Mucosa of stomach (tissue), 1 donor: ENCODE results near the gene DENND1A.

Experiments
- H3K27me3 ChIP-seq: one replicate; pipeline ENCODE4 v1.7.0; 2013; ENCODE audit warnings: mild to moderate bottlenecking, low read length; ENCODE audit not compliant: control insufficient read depth, insufficient read depth
- H3K36me3 ChIP-seq: one replicate; pipeline ENCODE4 v1.7.0; 2013; ENCODE audit warnings: low read length; ENCODE audit not compliant: control insufficient read depth, insufficient read depth
- H3K4me1 ChIP-seq: one replicate; pipeline ENCODE4 v1.7.0; 2013; ENCODE audit warnings: mild to moderate bottlenecking, low read length; ENCODE audit not compliant: control insufficient read depth, insufficient read depth
- H3K4me3 ChIP-seq: one replicate; pipeline ENCODE4 v1.7.0; 2013; ENCODE audit warnings: low read length
- H3K9ac ChIP-seq: one replicate; pipeline ENCODE4 v1.7.0; 2013; ENCODE audit warnings: mild to moderate bottlenecking, low read length, moderate library complexity
- H3K9me3 ChIP-seq: one replicate; pipeline ENCODE4 v1.7.0; 2013; ENCODE audit warnings: mild to moderate bottlenecking, low read length, moderate library complexity; ENCODE audit not compliant: control insufficient read depth
- donor health status: Pancreatic carcinoma.

The DENND1A gene

GRCh38 chr9:123360161-123361085, 569.5 kb downstream of the DENND1A start:
- Histone ChIP-seq H3K4me3 (no peak overlapping the region), H3K27me3 (peaks cover 8% of the 10 kb centered on the region), H3K9me3 (no peaks in the 10 kb centered on the region), H3K9ac (no peak overlapping the region), H3K4me1 (peaks cover 11% of the 10 kb centered on the region), H3K36me3 (no peaks in the 10 kb centered on the region)

- H3K4me3 ChIP-seq, result no peak overlapping the region
- H3K9me3 ChIP-seq, result no peaks in the 10 kb centered on the region
- peaks cover 11% of the 10 kb centered on the region for H3K4me1 ChIP-seq
- no peaks in the 10 kb centered on the region for H3K36me3 ChIP-seq
- no peak overlapping the region for H3K9ac ChIP-seq
- peaks cover 16% of the 10 kb centered on the region for H3K27me3 ChIP-seq
Observed at GRCh38 chr9:123359546-123359945, 570.4 kb downstream of the DENND1A start.

- H3K36me3 ChIP-seq, result no peaks in the 10 kb centered on the region
- H3K9ac ChIP-seq, result no peak overlapping the region
- no peak overlapping the region for H3K4me3 ChIP-seq
- H3K27me3 ChIP-seq, result peaks cover 18% of the 10 kb centered on the region
- H3K4me1 ChIP-seq, result peaks cover 13% of the 10 kb centered on the region
- H3K9me3 ChIP-seq, result no peaks in the 10 kb centered on the region
Observed at GRCh38 chr9:123359106-123359505, 570.8 kb downstream of the DENND1A start.

- Histone ChIP-seq H3K27me3 (peaks cover 25% of the 10 kb centered on the region), H3K9ac (no peak overlapping the region), H3K4me3 (no peak overlapping the region), H3K9me3 (no peaks in the 10 kb centered on the region), H3K36me3 (no peaks in the 10 kb centered on the region), H3K4me1 (peaks cover 16% of the 10 kb centered on the region)
Observed at GRCh38 chr9:123358181-123358905, 571.6 kb downstream of the DENND1A start.

GRCh38 chr9:123357743-123358059, 572.2 kb downstream of the DENND1A start:
- H3K27me3 ChIP-seq, result peaks cover 28% of the 10 kb centered on the region
- H3K9ac ChIP-seq, result no peak overlapping the region
- H3K36me3 ChIP-seq, result no peaks in the 10 kb centered on the region
- peaks cover 16% of the 10 kb centered on the region for H3K4me1 ChIP-seq
- no peaks in the 10 kb centered on the region for H3K9me3 ChIP-seq
- H3K4me3 ChIP-seq, result no peak overlapping the region

GRCh38 chr9:123356851-123357742, 572.8 kb downstream of the DENND1A start:
- no peak overlapping the region for H3K4me3 ChIP-seq
- peaks cover 25% of the 10 kb centered on the region for H3K27me3 ChIP-seq
- H3K4me1 ChIP-seq, result peaks cover 16% of the 10 kb centered on the region
- no peaks in the 10 kb centered on the region for H3K9me3 ChIP-seq
- H3K36me3 ChIP-seq, result no peaks in the 10 kb centered on the region
- H3K9ac ChIP-seq, result no peak overlapping the region

GRCh38 chr9:123355761-123356431, 574.0 kb downstream of the DENND1A start, which contains the start of gene CRB2:
Gene CRB2, plus strand, starts transcription at chr9:123356197. Its CDS starts 64 bp downstream, at chr9:123356261.
- Histone ChIP-seq H3K27me3 (peaks cover 24% of the 10 kb centered on the region), H3K9me3 (no peaks in the 10 kb centered on the region), H3K36me3 (no peaks in the 10 kb centered on the region), H3K4me3 (no peak within 1 kb of the TSS), H3K9ac (no peak within 1 kb of the TSS), H3K4me1 (peaks cover 16% of the 10 kb centered on the region)

GRCh38 chr9:123354806-123355508, 575.0 kb downstream of the DENND1A start:
- H3K4me3 ChIP-seq, result no peak overlapping the region
- no peaks in the 10 kb centered on the region for H3K36me3 ChIP-seq
- H3K9ac ChIP-seq, result no peak overlapping the region
- peaks cover 11% of the 10 kb centered on the region for H3K4me1 ChIP-seq
- H3K27me3 ChIP-seq, result peaks cover 24% of the 10 kb centered on the region
- H3K9me3 ChIP-seq, result no peaks in the 10 kb centered on the region

GRCh38 chr9:123353984-123354591, 575.8 kb downstream of the DENND1A start:
- Histone ChIP-seq H3K9ac (no peak overlapping the region), H3K27me3 (peaks cover 24% of the 10 kb centered on the region), H3K36me3 (no peaks in the 10 kb centered on the region), H3K4me1 (peaks cover 5% of the 10 kb centered on the region), H3K4me3 (no peak overlapping the region), H3K9me3 (no peaks in the 10 kb centered on the region)

GRCh38 chr9:123353041-123353440, 576.9 kb downstream of the DENND1A start:
- H3K36me3 ChIP-seq, result no peaks in the 10 kb centered on the region
- no peak overlapping the region for H3K9ac ChIP-seq
- peaks cover 28% of the 10 kb centered on the region for H3K27me3 ChIP-seq
- no peak overlapping the region for H3K4me3 ChIP-seq
- H3K4me1 ChIP-seq, result peaks cover 5% of the 10 kb centered on the region
- H3K9me3 ChIP-seq, result no peaks in the 10 kb centered on the region
